Measurements from ENCODE around the gene ZNF544.

DNA sequence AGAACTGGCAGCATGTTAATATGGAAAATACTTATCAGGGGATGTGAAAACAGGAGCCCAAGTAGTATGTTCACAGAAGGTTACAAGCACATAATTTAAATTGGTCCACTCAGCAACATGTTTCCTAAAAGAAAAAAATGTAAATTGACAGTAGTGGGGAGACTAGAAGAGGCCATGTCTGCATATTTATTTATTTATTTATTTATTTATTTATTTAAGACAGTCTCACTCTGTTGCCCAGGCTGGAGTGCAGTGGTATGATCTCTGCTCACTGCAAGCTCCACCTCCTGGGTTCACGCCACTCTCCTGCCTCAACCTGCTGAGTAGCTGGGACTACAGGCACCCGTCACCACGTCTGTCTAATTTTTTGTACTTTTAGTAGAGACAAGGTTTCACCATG lies 36.4 kb downstream of the ZNF544 start:
- TF ChIP-seq, protein P1, sequence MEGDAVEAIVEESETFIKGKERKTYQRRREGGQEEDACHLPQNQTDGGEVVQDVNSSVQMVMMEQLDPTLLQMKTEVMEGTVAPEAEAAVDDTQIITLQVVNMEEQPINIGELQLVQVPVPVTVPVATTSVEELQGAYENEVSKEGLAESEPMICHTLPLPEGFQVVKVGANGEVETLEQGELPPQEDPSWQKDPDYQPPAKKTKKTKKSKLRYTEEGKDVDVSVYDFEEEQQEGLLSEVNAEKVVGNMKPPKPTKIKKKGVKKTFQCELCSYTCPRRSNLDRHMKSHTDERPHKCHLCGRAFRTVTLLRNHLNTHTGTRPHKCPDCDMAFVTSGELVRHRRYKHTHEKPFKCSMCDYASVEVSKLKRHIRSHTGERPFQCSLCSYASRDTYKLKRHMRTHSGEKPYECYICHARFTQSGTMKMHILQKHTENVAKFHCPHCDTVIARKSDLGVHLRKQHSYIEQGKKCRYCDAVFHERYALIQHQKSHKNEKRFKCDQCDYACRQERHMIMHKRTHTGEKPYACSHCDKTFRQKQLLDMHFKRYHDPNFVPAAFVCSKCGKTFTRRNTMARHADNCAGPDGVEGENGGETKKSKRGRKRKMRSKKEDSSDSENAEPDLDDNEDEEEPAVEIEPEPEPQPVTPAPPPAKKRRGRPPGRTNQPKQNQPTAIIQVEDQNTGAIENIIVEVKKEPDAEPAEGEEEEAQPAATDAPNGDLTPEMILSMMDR (IDR thresholded peaks at IDR 0.05; ENCODE audit: insufficient read depth, low read length, poor library complexity, severe bottlenecking): no peak
- TF ChIP-seq EZH2phosphoT487 (conservative IDR thresholded peaks at IDR 0.05; ENCODE audit: low read length): no peak

Data from SU-DHL-6 (cell line).